Karpas-422 (cell line): ENCODE measurements around the gene IFNGR1. TPM values are rescaled to one million over a fixed set of nuclear protein-coding genes. Genes with fewer than 3 reads are reported as not detected.

Experiments used
- DNase-seq: peaks from one replicate; pipeline ENCODE4 v3.0.0-alpha.2; 2015
- H2AFZ ChIP-seq: fragments of 200-600 bp; sonication (generic); 2 replicates; pipeline ENCODE4 v1.6.1; 2014; ENCODE audit warnings: antibody characterized with exemption, low read length, mixed read lengths
- H3K27ac ChIP-seq: fragments of 200-600 bp; sonication (generic); 2 replicates; pipeline ENCODE4 v1.5.1; 2014; ENCODE audit warnings: mild to moderate bottlenecking, low read length, moderate library complexity
- H3K27me3 ChIP-seq: fragments of 200-600 bp; sonication (generic); 2 replicates; pipeline ENCODE4 v1.6.1; 2014; ENCODE audit warnings: low read length, mixed read lengths
- H3K36me3 ChIP-seq: fragments of 200-600 bp; sonication (generic); 2 replicates; pipeline ENCODE4 v1.6.1; 2014; ENCODE audit warnings: low read length, mixed read lengths; ENCODE audit not compliant: insufficient read depth
- H3K4me1 ChIP-seq: fragments of 200-600 bp; sonication (generic); 2 replicates; pipeline ENCODE4 v1.6.1; 2014; ENCODE audit warnings: mild to moderate bottlenecking, low read length, mixed read lengths
- H3K4me2 ChIP-seq: fragments of 200-600 bp; sonication (generic); 2 replicates; pipeline ENCODE4 v1.6.1; 2014; ENCODE audit warnings: low read length, low read depth, mild to moderate bottlenecking; ENCODE audit not compliant: poor library complexity, severe bottlenecking
- H3K4me3 ChIP-seq: fragments of 200-600 bp; sonication (generic); 2 replicates; pipeline ENCODE4 v1.5.1; 2014; ENCODE audit warnings: mild to moderate bottlenecking, antibody characterized with exemption, low read length, mixed read lengths
- H3K79me2 ChIP-seq: fragments of 200-600 bp; sonication (generic); 2 replicates; pipeline ENCODE4 v1.6.1; 2014; ENCODE audit warnings: mild to moderate bottlenecking, low read length, mixed read lengths
- H3K9ac ChIP-seq: fragments of 200-600 bp; sonication (generic); 2 replicates; pipeline ENCODE4 v1.6.0; 2014; ENCODE audit warnings: low read length
- H3K9me2 ChIP-seq: fragments of 200-600 bp; sonication (generic), shearing (Covaris generic); replicated peaks from 2 replicates; pipeline ENCODE4 v1.6.0; 2014; ENCODE audit warnings: mild to moderate bottlenecking, low read length, moderate library complexity; ENCODE audit not compliant: insufficient read depth
- H3K9me3 ChIP-seq: fragments of 300-700, 200-600 bp; sonication (generic); 2 replicates; pipeline ENCODE4 v1.6.1; 2014; ENCODE audit warnings: low read length, mixed read lengths
- H4K20me1 ChIP-seq: fragments of 200-600 bp; sonication (generic); 2 replicates; pipeline ENCODE4 v1.6.1; 2014; ENCODE audit warnings: mild to moderate bottlenecking, antibody characterized with exemption, low read length, low read depth; ENCODE audit not compliant: insufficient read depth
- total RNA-seq: library from RNA; depleted of rRNA; stranded (reverse); fragments of >200 nt; shearing (Covaris generic); gene quantifications from 2 replicates; pipeline ENCODE4 v1.2.3, GENCODE V29; 2014; ENCODE audit warnings: low replicate concordance; rRNA removed

Gene IFNGR1
- total RNA-seq, 1 experiment from 2014 or later: 76.9 TPM

DNA sequence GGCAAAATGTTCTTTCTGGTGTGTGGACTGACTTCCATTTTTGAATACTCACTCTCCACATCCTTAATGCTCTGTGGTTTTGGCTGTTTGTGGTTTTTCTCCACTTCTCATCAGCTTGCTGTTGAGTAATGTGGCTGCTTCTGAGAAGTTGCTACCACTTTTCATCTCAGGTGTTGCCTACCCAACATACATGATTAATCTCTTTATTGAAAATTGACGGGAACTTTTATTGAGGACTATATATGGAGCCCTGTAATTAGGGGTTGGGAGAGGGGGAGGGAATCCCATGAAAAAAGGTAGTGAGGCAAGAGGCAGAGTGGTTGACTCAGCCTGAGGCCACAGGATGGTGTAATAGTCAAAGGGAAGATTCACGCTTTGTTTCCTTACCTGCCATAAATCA is 63.4 kb downstream of the IFNGR1 start:
- DNase-seq: no peak
- H3K4me2 ChIP-seq: no peak overlapping the region
- H3K79me2 ChIP-seq: no peaks in the 10 kb centered on the region
- no peak overlapping the region for H2AFZ ChIP-seq
- no peaks in the 10 kb centered on the region for H3K9me2 ChIP-seq
- H3K9ac ChIP-seq: no peak overlapping the region
- H3K4me1 ChIP-seq: peaks cover 7% of the 10 kb centered on the region
- H3K9me3 ChIP-seq: no peaks in the 10 kb centered on the region
- no peaks in the 10 kb centered on the region for H3K36me3 ChIP-seq
- H3K27ac ChIP-seq: no peak overlapping the region
- no peak overlapping the region for H3K4me3 ChIP-seq
- H3K27me3 ChIP-seq: no peaks in the 10 kb centered on the region
- H4K20me1 ChIP-seq: no peaks in the 10 kb centered on the region

DNA sequence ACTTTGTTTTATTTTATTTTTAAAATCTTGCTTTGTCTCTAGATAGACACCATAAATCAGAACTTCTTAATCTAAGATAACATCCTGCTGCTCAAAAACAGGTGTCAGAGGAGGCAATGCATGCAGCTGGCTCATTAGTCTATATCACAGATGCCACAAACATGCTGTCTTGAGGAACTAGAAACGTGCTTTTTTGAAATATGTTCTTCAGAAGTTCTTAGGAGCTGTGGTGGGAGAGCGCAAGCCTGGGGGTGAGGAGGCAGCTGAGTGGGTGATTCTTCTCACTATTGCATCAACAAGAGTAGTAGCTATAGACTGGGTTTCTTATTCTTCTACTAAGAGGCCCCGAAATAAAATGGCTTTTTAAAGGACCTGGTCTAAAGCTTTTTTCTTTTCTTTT is 69.1 kb downstream of the IFNGR1 start:
- H3K9me3 ChIP-seq: no peaks in the 10 kb centered on the region
- H3K4me3 ChIP-seq: no peak overlapping the region
- no peaks in the 10 kb centered on the region for H3K27me3 ChIP-seq
- no peaks in the 10 kb centered on the region for H3K9me2 ChIP-seq
- no peak overlapping the region for H3K27ac ChIP-seq
- H3K9ac ChIP-seq: no peak overlapping the region
- no peak overlapping the region for H2AFZ ChIP-seq
- no peaks in the 10 kb centered on the region for H4K20me1 ChIP-seq
- DNase-seq: no peak
- no peak overlapping the region for H3K4me2 ChIP-seq
- H3K36me3 ChIP-seq: no peaks in the 10 kb centered on the region
- peaks cover 7% of the 10 kb centered on the region for H3K4me1 ChIP-seq
- no peaks in the 10 kb centered on the region for H3K79me2 ChIP-seq

DNA sequence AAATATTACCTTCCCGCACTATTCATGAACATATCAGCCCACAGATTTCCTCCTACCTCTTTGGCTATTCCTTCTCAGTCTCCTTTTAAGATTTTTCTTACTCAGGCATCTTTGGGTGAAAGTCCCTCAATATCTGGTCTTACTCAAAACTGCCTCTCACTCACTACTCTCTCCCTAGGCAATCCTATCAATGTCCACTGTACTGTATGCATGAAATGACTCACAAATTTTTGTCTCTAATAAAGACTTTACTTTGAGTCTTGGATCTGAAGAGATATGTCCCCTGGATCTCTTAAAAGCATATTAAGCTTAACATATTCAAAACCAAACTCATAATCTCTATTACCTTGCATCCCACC is 70.2 kb downstream of the IFNGR1 start:
- Histone ChIP-seq H3K4me3 (no peak overlapping the region), H4K20me1 (no peaks in the 10 kb centered on the region), H2AFZ (no peak overlapping the region), H3K9me3 (no peaks in the 10 kb centered on the region), H3K27ac (no peak overlapping the region), H3K9me2 (no peaks in the 10 kb centered on the region), H3K4me1 (peaks cover 7% of the 10 kb centered on the region), H3K27me3 (no peaks in the 10 kb centered on the region), H3K4me2 (no peak overlapping the region), H3K36me3 (no peaks in the 10 kb centered on the region), H3K79me2 (no peaks in the 10 kb centered on the region), H3K9ac (no peak overlapping the region)
- DNase-seq: no peak

DNA sequence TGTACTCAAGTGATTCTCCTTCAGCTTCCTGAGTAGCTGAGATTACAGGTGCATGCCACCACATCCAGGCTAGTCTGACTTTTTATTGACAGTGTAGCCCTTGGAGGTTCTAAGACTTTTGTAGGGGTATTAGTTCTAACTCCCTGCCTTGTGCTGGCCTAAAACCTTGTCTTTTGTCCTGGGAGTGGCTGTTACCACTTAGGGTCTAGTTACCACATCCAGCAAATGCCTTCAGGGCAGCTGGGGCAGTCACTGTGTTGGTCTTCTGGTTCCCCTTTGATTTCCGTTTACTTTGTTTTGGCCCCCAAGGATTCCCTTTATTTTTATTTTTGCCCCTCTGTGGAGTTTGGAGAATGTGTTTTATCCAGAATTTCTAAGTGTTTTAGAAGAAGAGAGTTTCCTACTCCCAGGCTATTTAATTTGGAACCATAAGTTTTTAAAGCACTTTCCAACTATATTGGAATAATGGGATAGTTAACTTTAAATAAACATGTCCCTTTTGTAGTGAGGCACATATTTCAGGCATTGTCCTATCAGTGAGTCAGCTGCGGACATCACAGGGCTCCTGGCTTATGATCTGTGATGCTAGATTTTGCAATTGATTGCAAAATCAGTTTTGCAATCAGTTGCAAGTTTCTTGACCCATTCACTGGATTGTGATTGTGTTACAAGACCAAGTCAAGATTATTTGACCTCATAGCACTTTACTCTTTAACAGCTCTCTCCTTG is 70.7 kb downstream of the IFNGR1 start:
- no peak overlapping the region for H3K9ac ChIP-seq
- H3K4me2 ChIP-seq: no peak overlapping the region

More for the DNA sequence above, 70.7 kb downstream of the IFNGR1 start:
- H3K4me1 ChIP-seq: peaks cover 7% of the 10 kb centered on the region
- H3K36me3 ChIP-seq: no peaks in the 10 kb centered on the region
- no peaks in the 10 kb centered on the region for H4K20me1 ChIP-seq
- no peaks in the 10 kb centered on the region for H3K27me3 ChIP-seq
- H3K27ac ChIP-seq: no peak overlapping the region
- no peaks in the 10 kb centered on the region for H3K79me2 ChIP-seq
- DNase-seq: no peak
- no peak overlapping the region for H2AFZ ChIP-seq
- H3K4me3 ChIP-seq: no peak overlapping the region
- no peaks in the 10 kb centered on the region for H3K9me2 ChIP-seq
- no peaks in the 10 kb centered on the region for H3K9me3 ChIP-seq

Other genes starting within 250 kb of the IFNGR1 start
- not detected in 2 replicates for gene IL20RA, start 174.4 kb downstream of the IFNGR1 start, total RNA-seq
- gene IL22RA2, start 45.7 kb downstream of the IFNGR1 start, total RNA-seq: not detected in 2 replicates